ENCODE measurements around the gene ADAMTS2.
"Not testable (repeated sequence)": the region's sequence is repeated elsewhere in the genome, so short reads cannot be mapped to it uniquely, and the experiment has no call there.

ADAMTS2 gene

DNA sequence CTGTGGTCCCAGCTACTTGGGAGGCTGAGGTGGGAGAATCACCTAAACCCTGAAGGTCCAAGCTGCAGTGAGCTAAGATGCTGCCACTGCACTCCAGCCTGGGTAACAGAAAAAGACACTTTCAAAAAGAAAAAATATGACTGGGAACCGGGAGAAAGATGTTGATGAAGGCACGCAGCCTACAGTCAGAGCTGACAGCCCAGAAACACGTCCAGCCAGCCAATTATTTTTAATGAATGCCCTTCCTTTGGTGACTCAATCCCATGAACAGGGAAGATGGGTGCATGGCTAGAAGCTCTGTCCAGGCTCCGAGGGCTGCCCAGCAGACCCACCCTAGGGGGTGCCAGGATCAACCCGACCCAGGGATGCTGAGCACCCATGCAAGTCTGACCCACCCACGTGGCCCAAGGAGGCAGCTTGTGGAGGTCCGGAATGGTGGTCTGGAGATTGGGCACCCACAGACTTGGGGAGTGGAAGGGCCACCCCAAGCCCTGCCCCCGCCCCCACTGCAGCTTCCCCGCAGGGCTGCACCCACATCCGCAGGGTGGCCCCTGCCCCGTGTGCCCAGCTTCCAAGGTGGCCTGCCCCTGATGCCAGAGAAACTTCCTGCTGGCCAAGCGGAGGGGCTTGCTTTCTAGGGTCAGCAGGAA, 51.0 kb downstream of the ADAMTS2 start:
- FAIRE-seq: no peak

DNA sequence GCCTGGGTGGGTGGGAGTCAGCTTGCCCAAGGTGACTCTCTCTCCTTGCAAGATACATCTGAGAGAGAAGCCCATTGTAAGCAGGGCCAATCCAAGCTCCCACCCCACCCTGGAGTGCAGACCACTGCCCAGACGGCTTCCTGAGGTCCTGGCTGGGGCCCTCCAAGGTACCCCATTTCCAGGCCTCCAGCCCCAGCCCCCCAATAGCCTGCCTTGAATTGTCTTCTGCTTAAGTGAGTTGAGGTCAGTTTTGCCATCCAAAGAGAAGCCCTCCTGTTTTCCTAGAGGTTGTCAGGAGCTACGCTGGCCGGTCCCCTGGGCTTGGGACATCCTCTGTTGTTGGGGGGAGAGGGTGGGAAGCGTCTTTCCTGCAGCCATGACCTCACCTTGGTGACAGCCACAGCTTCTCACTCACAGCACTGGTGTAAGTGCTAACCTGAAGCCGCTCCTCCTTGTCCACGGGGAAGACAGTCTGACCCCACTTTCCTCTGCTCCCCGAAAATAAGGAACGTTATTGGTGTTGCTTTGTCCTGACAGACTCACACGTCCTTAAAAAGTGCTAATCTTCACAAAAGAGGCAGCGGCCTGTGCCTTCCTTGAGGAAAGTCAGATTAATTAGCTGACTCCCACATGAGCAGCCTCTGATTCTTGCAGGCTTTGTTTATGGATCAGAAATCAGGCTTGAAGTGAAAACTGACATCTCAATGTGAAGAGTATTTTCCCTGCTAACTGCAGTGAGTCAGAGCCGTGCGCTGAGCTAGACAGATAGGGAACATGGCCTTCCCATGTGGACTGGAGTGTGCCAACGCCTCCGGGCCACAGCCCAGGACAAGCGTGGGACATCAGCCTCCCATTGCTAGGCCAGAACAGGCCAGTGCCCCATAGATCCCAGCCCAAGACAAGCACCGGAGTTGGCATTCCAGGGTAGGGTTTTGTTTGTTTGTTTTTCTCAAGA, 52.3 kb downstream of the ADAMTS2 start:
- FAIRE-seq: no peak

DNA sequence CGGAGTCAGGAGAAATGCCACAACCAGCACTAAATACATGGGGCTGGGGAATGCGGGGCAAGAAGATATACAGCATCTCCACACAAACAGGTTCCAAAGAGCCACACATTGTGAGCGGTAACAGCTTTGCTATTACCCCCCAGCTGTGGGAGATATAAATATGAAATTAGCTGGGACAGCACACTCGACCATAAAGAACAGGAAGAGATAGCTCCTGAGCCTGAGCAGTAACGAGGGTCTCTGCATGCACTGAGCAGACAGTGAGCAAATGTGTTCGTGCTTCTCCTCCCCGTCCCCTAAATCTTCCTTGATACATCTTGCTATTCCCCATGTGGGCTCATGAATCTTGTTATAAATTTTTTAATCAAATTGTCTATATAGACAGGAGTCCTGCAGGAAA, 53.1 kb downstream of the ADAMTS2 start:
- FAIRE-seq: no peak

DNA sequence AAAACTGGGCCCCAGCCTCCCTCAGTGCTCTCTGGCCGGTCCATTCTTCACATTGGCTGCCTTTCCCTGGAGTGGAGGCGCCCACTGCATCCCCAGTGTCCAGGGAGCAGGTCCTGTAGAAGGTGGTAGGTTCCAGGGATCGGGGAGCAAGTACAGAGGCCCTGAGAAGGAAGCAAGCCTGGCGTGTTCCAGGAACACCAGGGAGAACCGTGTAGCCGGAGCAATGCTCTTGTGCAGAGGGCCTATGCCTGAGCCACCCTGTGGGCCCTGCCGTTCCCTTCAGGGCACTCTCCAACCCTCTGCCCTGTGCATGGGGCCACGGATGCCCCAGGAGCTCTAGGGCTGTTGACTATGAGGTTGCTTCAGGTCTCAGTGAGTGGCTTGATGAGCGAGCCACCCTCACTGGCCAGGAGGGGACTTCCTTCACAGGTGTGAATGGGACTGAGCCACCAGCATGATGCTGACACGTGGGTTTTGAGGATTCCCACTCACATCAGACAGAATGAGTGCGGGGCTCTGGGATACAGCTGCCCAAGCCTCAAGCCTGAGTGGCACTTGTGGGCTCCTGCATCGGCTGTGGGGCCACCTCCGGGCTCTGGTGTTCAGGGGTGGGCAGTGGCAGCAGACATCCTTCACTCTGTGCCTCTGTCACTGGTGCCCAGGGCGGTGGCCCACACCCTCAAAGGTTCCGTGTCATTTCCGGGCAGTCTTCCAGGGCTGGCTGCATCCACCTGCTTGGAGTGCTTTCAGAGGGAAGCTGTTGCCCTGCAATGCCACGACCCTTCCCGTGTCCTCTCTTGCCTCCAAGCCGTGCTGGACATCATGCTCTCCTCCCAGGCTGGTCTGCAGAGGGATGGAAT, 54.4 kb downstream of the ADAMTS2 start:
- FAIRE-seq: no peak

DNA sequence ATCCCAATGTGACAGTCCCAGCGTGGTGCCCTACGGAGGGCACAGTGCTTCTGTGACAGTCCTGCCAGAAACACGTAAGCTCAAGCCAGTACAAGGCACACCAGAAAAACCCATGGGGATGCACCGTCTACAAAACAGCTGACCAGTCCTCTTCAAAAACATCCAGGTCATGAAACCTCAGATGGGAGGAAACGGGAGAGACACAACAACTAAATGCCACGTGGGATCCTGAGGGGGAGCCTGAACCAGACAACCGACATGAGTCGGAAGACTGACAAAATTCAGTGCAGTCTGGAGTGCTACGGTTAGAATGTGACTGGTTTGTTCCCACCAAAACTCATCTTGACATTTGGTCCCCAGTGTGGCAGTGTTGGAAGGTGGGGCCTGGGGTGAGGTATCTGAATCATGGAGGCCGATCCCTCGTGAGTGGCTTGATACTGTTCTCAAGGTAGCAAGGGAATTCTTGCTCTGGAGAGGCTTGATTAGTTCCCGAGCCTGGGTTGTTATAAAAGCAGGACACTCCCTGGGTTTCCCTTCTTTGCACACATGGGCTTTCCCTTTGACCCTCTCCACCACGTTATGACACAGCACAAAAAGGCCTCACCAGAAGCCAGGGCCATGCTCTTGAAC, 55.4 kb downstream of the ADAMTS2 start:
- FAIRE-seq: no peak

DNA sequence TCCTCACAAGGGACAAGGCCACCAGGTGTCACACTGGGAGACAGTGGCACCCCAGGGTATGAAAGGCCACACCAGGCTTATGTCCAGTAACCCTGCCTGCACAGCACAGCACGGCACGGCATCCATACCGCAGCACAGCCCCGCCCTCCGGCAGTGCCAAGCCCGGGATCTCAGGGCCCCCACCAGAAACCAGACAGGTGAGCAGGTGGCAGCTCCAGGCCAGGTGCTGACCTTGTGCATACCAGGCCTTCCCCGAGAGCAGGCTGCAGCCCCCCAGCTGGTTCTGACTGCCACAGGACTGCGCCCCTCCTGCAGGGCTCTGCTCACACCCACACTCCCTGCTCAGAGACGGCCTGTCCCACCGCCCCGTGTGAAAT, 56.5 kb downstream of the ADAMTS2 start:
- no peak for FAIRE-seq

DNA sequence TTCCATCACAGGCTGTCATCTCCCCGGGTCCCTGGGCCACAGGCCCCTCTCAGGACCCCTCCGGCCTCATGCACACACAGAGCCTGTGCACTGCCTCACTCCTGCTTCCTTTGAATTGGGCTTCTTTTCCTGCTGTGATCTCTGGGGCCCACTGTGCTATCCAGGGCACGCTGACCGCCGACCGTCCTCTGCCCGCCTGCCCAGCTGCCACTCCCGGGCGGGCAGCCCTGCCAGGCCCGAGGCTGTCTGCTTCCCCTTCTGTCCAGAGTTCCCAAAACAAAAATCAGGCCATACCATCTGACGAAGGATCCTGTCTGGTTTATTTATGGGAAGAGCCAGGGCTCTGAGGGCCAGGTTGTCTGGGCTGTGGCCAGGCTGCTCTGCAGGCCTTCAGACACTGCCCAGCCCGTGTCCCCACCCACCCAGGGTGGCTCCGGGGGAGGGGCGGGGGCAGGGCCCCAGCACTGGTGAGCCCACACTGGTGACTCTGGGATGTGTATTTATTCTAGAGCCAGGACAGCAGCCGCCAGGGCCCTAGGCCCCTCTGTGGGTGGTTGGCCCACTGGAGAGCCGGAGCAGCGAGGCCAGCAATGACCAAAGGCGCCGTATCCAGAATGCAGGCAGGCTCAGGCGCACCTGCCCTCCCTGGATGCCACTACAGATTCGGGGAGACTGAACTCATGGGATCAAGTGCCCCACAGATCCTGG, 57.0 kb downstream of the ADAMTS2 start:
- FAIRE-seq: no peak

DNA sequence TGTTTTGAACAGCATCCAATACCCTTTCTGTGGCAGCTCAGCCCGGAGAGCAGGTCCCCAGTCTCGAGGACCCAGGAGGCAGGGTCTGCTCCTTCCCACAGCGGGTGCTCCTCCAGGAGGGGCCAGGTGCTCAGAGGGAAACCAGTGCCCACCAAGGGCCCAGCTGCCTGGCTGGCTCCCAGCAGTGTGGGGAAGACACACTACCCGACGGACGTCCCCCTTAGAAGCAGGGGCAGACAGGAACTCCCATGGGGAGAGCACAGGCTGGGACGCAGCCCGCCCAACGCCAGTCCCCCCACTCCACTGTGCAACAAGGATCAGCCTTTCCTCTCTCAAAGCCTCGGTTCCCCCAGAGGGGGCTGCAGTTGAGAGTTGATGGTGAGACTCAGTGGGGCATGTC, 57.6 kb downstream of the ADAMTS2 start:
- no peak for FAIRE-seq

DNA sequence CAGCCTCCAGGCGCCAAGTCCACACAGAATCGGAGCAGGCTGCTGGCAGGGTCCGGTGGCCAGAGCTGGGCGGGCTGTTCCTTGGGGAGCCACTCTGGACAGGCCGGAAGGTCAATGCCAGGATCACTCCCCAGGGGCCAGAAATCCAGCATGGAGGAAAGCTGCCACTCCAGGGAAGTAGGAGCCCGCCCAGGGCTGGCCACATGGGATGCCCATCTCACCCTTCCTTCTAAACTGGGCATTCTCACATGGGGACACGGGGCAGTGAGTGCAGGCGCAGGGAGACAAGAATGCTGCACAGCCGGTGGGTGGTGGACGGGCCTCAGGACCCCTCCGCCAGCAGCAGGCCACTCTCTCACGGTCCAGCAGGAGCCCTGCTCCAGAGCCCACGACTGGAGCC, 58.2 kb downstream of the ADAMTS2 start:
- no peak for FAIRE-seq

DNA sequence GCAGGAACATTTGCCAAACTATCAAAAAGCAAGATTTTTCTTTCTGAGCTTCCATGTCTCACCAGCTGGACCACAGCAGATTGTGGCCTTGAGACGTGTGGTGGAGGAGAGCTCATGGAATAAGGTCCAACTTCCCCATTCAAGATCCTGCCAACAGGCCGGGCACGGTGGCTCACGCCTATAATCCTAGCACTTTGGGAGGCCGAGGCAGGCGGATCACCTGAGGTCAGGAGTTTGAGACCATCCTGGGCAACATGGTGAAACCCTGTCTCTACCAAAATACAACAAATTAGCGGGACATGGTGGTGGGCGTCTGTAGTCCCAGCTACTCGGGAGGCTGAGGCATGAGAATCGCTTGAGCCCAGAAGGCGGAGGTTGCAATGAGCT, 59.5 kb downstream of the ADAMTS2 start:
- FAIRE-seq: not testable (repeated sequence)

DNA sequence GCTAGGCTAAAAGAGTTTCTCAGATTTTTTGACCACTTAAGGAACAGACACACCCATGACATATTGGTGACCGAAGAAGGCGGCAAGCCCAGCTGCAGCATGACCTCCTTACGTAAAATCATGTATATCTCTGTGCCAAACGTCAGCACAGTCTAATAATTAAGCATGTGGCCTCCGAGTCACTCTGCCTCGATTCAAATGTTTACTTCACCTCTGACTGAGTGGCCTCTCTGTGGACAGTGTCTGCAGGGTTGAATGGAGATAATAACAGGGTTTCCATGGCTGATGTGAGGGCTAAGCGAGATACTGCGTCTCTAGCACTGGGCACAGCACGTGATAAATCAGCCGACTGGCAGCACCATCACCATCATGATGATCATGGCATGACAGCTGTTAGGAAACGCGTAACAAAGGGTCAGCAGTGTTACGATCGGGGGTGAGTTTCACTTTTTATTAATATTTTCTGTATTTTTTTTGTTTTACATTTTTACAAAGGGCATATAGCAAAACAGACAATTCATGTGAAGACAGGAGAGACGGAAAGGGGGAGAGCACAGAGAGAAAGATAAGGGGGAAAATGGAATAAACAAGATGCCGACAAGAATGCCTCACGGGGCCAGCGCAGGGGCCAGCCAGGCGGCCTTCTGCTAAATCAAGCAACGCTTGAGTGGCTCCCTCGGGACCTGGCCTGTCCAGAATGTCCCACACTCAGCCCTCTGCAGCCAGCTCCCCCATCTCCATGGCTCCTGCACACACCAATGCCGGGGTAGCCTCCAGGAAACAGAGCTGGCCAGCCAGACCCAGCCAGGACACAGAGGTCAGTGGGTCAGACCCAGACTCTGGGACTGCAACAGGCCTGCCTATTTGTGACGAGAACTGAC, 60.3 kb downstream of the ADAMTS2 start:
- FAIRE-seq: no peak

DNA sequence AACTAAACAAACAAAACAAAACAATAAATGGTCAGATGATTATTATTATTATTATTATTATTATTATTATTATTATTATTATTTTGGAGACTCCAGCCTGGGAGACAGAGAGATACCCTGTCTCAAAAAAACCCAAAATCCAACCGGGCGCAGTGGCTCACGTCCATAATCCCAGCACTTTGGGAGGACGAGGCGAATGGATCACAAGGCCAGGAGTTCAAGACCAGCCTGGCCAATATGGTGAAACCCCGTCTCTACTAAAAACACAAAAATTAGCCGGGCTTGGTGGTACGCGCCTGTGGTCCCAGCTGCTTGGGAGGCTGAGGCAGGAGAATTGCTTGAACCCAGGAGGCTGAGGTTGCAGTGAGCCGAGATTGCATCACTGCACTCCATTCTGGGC, 61.4 kb downstream of the ADAMTS2 start:
- not testable (repeated sequence) for FAIRE-seq

DNA sequence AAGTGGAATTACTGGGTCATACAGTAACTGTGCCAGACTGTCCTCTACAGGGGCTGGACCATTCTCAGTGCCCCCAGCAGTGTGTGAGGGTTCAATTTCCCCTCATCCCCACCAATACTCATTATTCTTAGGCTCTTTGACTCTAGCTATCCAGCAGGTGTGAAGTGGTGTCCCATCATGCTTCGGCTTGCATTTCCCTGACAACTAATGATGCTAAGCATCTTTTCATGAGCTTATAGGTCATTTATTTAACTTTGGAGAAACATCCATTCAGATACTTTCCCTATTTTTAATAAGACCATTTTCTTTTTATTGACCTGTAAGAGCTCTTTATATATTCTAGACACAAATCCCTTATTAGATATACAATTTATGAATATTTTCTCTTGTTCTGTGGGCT, 63.6 kb downstream of the ADAMTS2 start:
- no peak for FAIRE-seq

DNA sequence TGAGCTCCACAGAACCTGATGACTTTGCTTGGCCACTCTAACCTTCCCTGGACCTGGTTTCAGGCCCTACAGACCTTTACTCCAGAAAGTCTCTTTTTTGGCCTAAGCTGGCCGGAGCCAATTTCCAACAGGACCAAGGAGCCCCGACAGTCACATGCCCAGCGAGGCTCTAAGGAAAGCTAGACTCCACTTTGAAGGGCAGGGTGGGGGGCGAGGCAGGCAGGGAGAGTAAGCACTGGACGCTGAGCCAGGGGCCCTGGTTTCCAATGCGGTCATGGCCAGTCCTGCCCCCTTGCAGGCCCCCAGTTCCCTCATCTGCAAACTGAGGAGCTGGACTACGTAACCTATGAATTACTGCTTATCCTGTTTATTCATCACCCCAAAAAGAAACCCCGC, 65.2 kb downstream of the ADAMTS2 start:
- no peak for FAIRE-seq

DNA sequence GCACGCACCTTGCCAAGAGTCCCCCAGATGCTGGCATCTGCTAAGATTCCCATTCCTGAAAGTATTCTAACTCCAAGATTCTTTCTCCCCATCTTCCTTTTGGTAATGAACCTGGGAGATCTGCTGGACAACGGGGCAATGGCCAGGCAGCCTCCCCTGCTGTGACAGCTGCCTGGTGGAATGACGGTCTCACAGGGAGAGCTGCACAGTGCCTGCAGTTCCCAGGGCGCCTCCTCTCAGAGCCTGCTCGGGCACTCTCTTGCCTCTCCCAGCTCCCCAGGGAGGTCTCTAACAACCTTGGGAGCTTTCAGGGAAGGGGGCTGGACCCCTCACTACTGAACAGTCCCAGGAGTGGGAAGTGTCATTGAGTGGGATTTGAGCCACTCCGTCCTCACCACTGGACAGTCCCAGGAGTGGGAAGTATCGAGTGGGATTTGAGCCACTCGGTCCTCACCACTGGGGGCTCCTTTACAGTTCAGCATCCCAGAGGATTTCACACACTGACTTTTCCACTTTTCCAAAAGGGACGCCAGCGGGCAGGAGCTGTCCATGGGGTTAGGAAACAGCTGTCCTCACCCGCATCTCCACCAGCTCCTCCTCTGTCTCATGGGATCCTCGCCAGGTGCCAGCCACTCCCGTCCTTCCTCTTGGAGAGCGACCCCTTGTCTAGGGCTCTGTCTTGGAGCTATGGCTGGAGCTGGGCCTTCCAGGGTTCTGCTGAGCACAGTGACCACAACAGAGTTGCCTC, 65.7 kb downstream of the ADAMTS2 start:
- no peak for FAIRE-seq

DNA sequence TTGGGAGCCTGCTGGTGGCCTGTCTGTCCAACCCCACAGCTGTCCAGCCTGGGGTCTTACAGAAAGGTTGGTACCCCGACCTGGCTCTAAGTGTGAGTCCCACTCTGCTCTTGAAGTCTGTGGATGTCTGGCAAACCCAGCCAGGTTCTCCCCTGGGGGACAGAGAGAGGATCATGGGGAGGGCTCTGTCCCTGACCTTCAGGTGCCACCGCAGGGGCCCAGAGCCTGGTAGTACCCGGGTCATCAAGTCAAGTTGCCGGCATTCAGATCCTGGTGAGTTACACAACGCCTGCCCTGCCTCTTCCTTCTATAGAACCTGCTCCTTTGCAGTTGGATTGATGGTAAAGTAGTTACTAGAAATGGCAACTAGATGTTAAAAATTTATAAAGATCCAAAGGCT, 66.7 kb downstream of the ADAMTS2 start:
- FAIRE-seq: no peak

DNA sequence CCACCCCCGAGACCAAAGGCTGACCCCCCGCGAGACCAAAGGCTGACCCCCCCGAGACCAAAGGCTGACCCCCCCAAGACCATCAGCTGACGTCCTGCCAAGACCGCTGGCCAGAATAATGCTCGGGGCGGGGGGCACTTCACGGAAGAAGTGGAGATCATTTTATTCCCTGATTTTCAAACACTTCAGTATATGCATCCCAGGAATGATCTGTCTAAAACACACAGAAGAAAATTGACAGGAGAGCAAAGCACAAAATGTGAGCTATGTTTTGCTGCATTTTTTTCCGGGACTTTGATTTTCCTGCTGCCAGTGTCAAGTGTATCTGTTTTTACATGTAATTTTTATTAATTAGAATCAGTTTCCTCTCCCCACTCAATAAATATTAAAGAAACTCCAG, 67.1 kb downstream of the ADAMTS2 start:
- FAIRE-seq: no peak

DNA sequence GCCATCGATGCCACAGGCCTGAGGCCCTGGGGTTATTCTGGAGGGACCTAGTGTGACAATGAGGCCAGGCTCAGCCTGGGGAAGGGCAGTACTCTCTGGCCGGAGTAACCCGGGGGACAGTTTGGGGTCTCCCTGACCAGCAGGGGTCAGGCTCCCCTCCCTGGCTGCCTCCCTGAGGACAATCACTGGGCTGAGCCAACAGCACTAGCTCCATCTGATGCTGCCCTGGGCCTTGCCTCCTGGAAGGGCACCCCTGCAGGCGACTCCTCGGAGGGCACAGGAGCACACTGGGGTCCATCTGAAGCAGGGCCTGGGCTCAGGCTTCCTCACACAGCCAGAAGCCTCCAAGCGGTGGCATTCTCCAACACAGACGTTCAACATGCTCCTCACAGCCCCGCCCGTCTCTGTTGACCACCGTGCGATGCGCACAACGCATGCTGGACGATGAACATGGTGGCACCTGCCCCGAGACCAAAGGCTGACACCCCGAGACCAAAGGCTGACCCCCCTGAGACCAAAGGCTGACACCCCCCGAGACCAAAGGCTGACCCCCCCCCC, 68.3 kb downstream of the ADAMTS2 start:
- FAIRE-seq: no peak

DNA sequence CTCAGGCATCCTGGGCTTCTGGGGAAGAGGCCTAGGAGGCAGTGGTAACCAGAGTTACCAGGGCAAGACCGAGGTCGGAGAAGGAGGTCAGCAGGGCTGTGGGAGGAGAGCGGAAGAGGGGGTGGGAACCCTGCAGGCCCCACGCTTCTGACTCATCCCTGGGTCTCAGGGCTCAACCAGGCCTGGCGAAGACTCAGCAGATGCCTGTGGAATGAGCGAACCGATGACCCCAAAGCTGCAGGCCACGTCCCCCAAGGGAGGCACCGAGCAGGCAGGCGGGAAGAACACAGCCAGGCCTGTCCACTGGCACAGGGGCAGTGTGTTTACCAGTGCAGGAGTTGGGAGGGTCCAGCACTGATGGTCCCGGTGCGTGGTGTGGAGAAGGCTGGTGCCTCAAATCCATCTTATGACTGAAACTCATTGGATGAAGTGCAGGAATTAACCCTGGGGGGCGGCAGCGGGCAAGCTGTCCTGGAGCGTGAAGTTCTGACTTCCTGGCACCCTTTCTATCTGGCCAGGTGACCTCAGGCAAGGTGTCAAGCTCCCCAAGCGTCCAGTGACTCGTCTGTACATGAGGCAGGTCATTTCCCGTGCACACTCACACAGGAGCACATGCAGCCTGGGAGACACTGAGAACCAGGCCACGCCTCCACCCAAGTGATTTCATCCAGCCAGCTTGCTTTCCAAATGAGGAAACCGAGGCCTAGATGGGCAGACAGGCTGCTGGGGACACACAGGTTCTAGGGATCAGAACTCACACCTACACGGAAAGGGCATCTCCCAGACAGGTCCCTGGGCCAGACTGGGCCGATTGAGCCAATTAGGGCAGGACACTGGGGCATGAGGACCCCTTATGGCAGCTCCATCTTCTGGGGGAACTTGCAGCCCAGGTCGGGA, 69.1 kb downstream of the ADAMTS2 start:
- no peak for FAIRE-seq
